CD4-positive, alpha-beta T cell treated with Interleukin-4 for 4 hours (primary cell): ENCODE data around the gene ERI3.

Source experiments
- DNase-seq: peaks from one replicate; pipeline ENCODE4 v3.0.0-alpha.2; 2020

Gene ERI3

GRCh38 chr1:44276901-44277300 is 78.2 kb downstream of the ERI3 start:
- DNase-seq = no peak

- DNase-seq = no peak
Measured at GRCh38 chr1:44275991-44276405, 79.1 kb downstream of the ERI3 start.

DNA sequence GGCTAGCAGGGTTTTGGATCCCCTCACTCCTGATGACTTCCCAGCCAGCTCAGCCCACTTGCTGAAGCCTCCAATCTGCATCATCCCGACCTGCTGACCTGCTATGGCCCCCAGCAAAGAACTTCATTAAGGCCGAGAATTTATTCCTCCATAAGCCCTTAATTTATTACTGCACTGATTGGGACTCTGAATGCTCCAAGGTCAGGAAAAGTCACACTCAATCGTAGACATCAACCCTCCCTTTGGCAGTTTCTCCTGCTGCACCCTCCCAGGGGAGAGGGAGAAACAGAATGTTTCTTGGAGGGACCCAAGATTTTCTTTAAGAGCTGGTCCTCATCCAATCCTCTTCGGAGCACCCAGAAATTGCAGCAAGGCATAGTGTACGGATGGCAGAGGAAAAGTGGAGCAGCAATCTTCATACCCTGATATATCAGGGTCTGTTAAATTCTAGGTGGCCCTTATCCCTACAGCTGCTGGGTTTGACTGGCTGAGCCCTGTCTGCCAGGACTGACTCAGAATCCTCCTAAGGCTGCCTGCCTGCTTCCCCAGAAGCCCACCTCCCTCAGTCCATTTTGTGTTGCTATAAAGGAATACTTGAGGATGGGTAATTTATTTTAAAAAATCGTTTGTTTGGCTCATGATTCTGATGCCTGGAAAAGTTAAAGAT is 79.6 kb downstream of the ERI3 start:
- DNase-seq = no peak

DNA sequence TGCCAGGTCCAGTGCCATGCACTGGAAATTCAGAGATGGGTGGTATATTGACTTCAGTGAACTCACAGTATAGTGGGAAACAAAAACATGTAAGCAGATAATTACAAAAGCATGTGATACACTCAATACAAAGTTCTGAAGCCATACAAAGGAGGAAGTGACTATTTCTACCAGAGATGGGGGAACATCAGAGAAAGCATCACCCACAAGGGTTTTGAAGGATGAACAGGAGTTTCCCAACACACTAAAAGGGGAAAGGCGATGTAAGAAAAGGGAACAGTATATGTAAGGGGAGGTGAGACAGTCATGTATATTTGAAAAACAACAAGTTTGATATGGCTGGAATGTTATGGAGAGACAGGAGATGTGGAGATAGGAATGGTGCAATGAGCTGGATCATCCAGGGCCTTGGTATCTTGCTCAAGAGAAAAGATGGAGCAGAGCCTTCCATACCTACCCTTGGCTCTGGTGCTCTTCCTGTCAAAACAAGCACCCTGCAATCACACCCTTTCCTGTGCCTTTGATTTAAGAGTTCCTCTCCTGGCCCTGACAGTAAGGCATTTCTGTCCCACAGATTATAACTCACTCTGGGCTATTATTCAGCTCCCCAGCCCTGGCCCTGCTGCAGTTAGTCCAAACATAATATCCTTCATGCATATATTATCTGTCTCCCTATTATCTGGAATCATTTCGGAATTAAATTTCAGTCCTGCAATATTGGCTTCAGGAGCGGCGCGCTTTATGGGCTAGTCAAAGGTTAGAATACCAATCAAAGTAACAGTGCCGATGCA is 81.3 kb downstream of the ERI3 start:
- DNase-seq = no peak

DNA sequence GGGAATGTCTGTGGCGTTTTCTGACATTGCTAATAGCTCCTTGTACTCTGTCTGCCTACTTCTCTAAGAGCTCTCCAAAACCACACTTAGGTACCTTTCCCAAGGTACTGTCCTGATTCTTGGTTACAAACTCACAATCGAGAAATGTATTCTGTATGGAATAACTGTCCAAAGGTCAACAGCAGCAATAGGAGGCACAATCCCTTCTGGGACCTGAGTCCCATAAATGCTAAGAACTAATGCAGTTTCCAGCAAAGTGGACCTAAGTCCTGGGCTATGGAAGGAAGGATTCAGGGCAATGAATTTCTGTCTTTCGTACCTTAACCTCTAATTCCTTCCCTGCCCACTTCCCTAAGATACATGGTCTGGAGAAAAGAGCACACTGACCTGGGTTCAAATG is 82.1 kb downstream of the ERI3 start:
- DNase-seq = no peak

GRCh38 chr1:44271646-44272045 is 83.4 kb downstream of the ERI3 start:
- DNase-seq = no peak

- no peak for DNase-seq
Measured at GRCh38 chr1:44270686-44271628, 84.1 kb downstream of the ERI3 start.

DNA sequence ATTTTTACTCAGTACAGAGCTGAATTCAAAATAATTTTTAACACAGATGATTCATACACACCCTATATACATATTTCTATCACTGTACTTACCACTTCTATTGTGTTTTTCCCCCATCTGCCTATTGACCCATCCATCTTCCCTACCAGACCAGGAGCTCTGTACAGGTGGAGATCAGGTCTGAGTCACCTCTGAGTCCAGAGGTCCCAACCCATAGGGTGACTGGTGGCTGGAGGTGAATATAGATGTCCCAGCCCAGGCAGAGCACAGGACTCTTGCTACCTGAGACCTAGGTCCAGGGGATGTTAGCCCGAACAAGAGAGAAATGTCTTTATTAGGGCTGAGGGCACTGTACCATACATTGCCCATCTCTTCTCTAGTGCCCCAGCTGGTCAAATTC is 87.0 kb downstream of the ERI3 start:
- DNase-seq = no peak

DNA sequence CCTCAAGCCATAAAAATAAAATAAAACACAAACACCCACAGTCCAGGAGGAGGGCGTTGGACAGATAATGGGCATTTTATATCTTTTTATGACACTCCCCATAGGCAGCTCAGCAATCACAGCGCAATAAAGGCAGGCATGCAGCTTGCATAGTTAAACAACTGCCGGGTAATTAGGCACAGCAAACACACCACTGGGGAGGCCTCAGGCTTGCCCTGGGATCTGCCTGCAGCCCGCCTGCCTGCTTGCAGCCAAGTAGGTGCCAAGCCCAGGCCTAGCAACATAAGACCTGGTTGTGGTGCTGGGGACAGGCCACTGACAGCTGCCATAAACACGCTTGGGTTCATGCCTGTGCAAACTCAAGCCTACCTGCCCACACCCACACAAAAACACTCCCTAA is 87.6 kb downstream of the ERI3 start:
- no peak for DNase-seq

GRCh38 chr1:44266400-44267344 is 88.4 kb downstream of the ERI3 start:
- no peak for DNase-seq

GRCh38 chr1:44265656-44266358 is 89.2 kb downstream of the ERI3 start:
- no peak for DNase-seq

- DNase-seq = no peak
Measured at GRCh38 chr1:44264451-44264771, 90.6 kb downstream of the ERI3 start.

DNA sequence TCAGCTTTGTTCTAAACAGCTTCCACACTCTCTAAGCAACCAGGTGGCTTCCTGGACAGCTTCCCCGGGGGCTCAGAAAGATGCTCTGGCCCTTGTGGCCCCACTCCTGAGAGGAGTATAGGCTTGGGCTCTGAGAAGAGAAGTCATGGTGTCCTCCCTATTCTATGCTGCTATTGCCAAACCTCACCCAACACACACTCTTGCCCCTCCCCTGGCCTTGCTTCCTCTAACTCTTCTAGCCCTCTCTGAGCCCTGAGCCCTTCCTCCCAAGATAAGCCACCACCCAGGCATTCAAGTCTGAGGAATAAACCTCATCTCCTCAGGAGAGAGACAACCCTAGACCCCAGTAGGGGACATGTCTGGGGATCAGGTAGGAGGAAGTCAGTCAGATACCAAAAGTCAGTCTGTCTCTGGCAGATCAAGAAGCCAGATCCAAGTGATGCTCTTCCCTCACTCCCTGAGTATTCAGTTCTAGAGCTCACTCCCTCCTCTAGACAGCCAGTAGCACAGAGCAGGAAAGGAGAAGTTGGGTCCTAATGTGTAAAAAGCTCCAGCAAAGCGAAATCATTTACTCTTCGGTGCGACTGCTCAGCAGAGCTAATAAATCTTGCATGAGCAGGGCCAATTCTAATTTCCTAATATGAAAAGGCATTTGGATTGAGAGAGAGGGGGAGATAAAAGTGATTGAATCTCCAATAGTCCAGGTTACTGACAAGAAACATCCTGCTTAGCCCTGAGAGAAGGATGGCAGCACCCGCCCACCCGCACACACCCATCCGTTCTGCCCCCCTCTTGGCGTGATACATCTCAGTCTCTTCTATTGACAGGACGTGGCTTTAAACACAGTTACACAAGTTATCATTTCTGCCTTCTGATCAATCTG is 91.2 kb downstream of the ERI3 start:
- no peak for DNase-seq

DNA sequence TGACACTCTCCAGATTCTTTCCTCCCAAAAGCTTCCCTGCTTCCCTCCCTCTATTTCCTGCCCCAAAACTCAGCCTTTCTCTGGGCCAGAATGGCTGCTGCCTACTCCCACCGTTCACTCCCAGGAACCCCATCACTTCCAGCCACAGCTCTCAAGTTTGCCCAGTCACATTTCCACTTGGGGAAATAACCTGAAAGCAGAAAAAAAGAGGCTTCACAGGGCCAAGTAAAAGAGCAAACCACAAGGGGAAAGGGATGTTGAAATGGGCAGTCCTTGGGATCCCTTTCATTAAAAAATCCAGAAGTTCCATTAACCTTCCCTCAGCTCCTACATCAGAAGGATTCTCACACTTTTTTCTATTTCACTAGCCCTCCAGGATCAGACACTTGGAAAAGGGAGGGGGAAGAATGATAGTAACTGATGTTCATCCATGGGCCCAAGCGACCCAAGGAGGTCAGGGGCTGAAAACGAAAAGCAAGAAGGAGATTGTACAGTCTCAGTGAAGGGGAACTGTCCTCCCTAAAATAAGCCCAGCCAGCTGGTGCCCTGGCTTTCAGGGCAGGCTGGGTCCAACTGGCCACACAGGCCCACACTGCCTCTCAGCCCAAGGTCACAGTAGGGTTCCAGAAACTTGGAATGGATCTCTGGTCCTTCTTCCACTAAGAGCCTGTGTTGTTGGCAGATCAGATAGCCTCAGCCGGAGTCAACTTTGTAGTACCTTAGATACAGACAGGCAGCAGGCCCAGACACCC is 92.1 kb downstream of the ERI3 start:
- no peak for DNase-seq

DNA sequence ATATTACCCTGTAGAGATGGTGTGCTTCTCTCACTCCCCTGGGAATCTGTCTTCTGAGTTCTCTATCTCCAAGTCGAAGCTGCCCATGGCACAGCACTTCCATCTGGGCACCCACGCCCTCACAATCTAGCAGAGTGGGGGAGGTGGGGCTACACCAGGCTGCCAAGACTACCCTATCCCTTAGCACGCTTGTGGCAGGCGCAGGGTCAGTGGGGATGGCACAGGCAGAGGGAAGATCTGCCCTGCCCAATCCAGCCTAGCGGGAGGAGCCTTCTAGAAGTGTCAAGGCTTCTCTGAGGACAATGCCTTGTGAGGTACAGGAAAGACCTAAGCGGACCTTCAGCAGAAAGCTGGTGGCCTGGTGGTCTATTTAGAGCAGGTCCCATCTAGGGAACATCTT is 92.6 kb downstream of the ERI3 start:
- DNase-seq = no peak

DNA sequence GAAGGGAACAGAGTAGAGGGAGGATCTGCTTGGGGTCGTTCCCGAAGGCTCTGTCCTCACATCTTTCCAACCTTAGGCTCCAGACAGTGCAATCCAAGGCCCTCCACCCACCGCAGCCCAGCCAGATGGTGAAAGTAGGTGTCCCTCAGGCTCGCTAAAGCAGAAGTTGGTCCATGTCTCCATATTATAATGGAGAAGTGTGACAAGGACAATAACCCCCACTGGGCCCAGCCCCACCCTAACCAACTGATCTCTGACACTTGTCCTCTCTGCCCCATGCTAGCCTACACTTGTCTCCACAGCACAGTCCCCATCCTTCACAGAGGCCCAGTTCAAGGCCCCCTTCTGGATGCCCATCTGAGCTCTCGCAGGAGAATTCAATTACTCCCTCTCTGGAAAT is 93.1 kb downstream of the ERI3 start:
- DNase-seq = no peak

- DNase-seq = no peak
Measured at GRCh38 chr1:44261171-44261817, 93.8 kb downstream of the ERI3 start.

- no peak for DNase-seq
Measured at GRCh38 chr1:44260792-44261170, 94.3 kb downstream of the ERI3 start.

DNA sequence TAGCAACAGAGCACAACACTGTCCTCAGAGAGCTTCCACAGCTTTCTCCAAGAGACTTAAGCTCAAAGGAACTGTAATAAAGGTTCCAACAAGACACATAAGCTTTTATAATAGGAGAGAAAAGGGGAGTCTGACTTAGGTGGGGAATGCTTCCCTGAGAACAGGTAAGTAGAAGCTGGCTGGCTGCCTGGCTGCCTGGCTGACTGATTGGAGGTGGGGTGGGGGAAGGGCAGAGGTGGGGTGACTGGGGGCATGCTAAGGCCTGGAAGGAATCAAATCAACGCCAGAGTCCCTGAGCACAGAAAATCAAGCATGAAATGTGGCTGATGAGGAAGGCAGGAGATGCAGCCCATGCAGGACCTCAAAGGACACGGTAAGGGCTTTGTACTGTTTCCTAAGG is 96.0 kb downstream of the ERI3 start:
- no peak for DNase-seq
